Liver (tissue), 3 donors: ENCODE data around the gene FGF1.

Experiments
- ATF3 ChIP-seq: IDR thresholded peaks from 2 replicates; pipeline ENCODE4 v1.6.1; 2016; ENCODE audit warnings: antibody characterized with exemption
- CTCF ChIP-seq: fragments of 150-350 bp; IDR thresholded peaks from 2 replicates; pipeline ENCODE4 v1.5.1; 2017; ENCODE audit warnings: improper control_type of control experiment, low read depth, low read length; ENCODE audit not compliant: missing input control
- FOXA1 ChIP-seq: IDR thresholded peaks from 2 replicates; pipeline ENCODE4 v1.6.1; 2016; ENCODE audit warnings: antibody characterized with exemption
- GABPA ChIP-seq, 2 donors: IDR thresholded peaks in 1 of 2; conservative IDR thresholded peaks in 1 of 2; 2 replicates each; pipeline ENCODE4 v1.6.1; 2016; ENCODE audit warnings: antibody characterized with exemption in 2 of 2, mild to moderate bottlenecking in 1 of 2, moderate library complexity in 1 of 2
- HNF4A ChIP-seq, 2 donors: conservative IDR thresholded peaks; 2 replicates each; pipeline ENCODE4 v1.6.1; 2016; ENCODE audit warnings: antibody characterized with exemption in 2 of 2, mild to moderate bottlenecking in 2 of 2
- MAX ChIP-seq: IDR thresholded peaks from 2 replicates; pipeline ENCODE4 v1.6.1; 2016; ENCODE audit warnings: antibody characterized with exemption
- REST ChIP-seq: IDR thresholded peaks from 2 replicates; pipeline ENCODE4 v1.6.1; 2016; ENCODE audit warnings: antibody characterized with exemption, mild to moderate bottlenecking
- RXRA ChIP-seq, 2 donors: IDR thresholded peaks; 2 replicates each; pipeline ENCODE4 v1.6.1; 2017 to 2018; ENCODE audit warnings: antibody characterized with exemption in 2 of 2, mild to moderate bottlenecking in 1 of 2
- SP1 ChIP-seq: IDR thresholded peaks from 2 replicates; pipeline ENCODE4 v1.6.1; 2018; ENCODE audit warnings: antibody characterized with exemption, mild to moderate bottlenecking
- YY1 ChIP-seq: IDR thresholded peaks from 2 replicates; pipeline ENCODE4 v1.6.1; 2016; ENCODE audit warnings: antibody characterized with exemption, mild to moderate bottlenecking
- donor health status: healthy.
- donor health status: healthy.

- TF ChIP-seq REST = no peak
- peak; percentile 95 for TF ChIP-seq CTCF
- TF ChIP-seq YY1 = no peak
- no peak for TF ChIP-seq HNF4A (conservative IDR thresholded peaks at IDR 0.05)
- TF ChIP-seq MAX = no peak
- TF ChIP-seq FOXA1 = no peak
- no peak for TF ChIP-seq GABPA (IDR thresholded peaks at IDR 0.05 in 1 of 2, conservative IDR thresholded peaks at IDR 0.05 in 1 of 2)
- no peak for TF ChIP-seq SP1
- no peak for TF ChIP-seq ATF3
- peak in 1 of 2 donors; percentile 15 for TF ChIP-seq RXRA (IDR thresholded peaks at IDR 0.05)
Measured at GRCh38 chr5:142655339-142656267, 30.3 kb downstream of the FGF1 start.
